T-cell (primary cell): ENCODE results near the gene PLCG1. TPM values are rescaled to one million over a fixed set of nuclear protein-coding genes. Genes with fewer than 3 reads are reported as not detected.
A peak's percentile ranks its signal among the peaks of the same experiment; 100 is the strongest.

Source experiments
- ATAC-seq, 4 experiments: fragments of 200-7000 bp in 3 of 4; fragments of 150-1000 bp in 1 of 4; cut with Tn5 transposase; replicated peaks in 1 of 4; 1 replicate in 3 of 4; 2 replicates in 1 of 4; pipeline ENCODE4 v1.10.0; 2021; ENCODE audit warnings: moderate library complexity in 3 of 4, mild to moderate bottlenecking in 2 of 4, moderate number of reproducible peaks in 1 of 4
- CTCF ChIA-PET, 2 donors: fragments of 300-600 bp; sonication (Branson Sonifier 250); formaldehyde crosslinking; loops; one replicate each; lab custom pipeline; 2022; ENCODE audit warnings: antibody characterized with exemption in 2 of 2; lab: Charles Lee
- POLR2A ChIA-PET, 2 donors: fragments of 300-600 bp; sonication (Branson Sonifier 250); formaldehyde crosslinking; loops; one replicate each; lab custom pipeline; 2022; ENCODE audit warnings: antibody characterized with exemption in 2 of 2; lab: Charles Lee
- DNase-seq, 35 experiments: peaks; one replicate each; pipeline versions ENCODE4 v3.0.0 to v3.0.0-alpha.2; 2013 to 2023
- H3K27ac ChIP-seq: one replicate; pipeline ENCODE4 v1.5.1; 2013; ENCODE audit warnings: low read length
- H3K27me3 ChIP-seq, 2 experiments: replicated peaks in 1 of 2; 1 replicate in 1 of 2; 2 replicates in 1 of 2; pipeline versions ENCODE4 v1.6.1 to v1.7.0; 2013; ENCODE audit warnings: low read length in 1 of 2, mixed read lengths in 1 of 2; ENCODE audit not compliant: control insufficient read depth in 2 of 2, insufficient read depth in 2 of 2; ENCODE audit errors: extremely low read depth in 1 of 2
- H3K36me3 ChIP-seq, 2 donors: 1 replicate in 1 of 2; 2 replicates in 1 of 2; pipeline versions ENCODE4 v1.6.1 to v1.7.0; 2013; ENCODE audit warnings: low read length in 1 of 2; ENCODE audit not compliant: control insufficient read depth in 2 of 2, insufficient read depth in 1 of 2; ENCODE audit errors: extremely low read depth in 1 of 2
- H3K4me1 ChIP-seq, 2 experiments: 1 replicate in 1 of 2; 2 replicates in 1 of 2; pipeline versions ENCODE4 v1.6.1 to v1.7.0; 2013; ENCODE audit warnings: low read length in 2 of 2, mixed read lengths in 1 of 2; ENCODE audit not compliant: insufficient read depth in 2 of 2, control insufficient read depth in 1 of 2; ENCODE audit errors: extremely low read depth in 1 of 2
- H3K4me3 ChIP-seq, 2 donors: 1 replicate in 1 of 2; 2 replicates in 1 of 2; pipeline versions ENCODE4 v1.5.1 to v1.7.0; 2013; ENCODE audit warnings: mild to moderate bottlenecking in 2 of 2, low read length in 1 of 2, moderate library complexity in 1 of 2; ENCODE audit not compliant: control insufficient read depth in 1 of 2; ENCODE audit errors: extremely low read depth in 1 of 2
- H3K9me3 ChIP-seq: 2 replicates; pipeline ENCODE4 v1.7.0; 2013
- H3K27ac Mint-ChIP-seq, 2 donors: one replicate each; pipeline ENCODE4 v1.8.0; 2020 to 2021; ENCODE audit warnings: mild to moderate bottlenecking in 2 of 2, mixed read lengths in 2 of 2
- H3K27me3 Mint-ChIP-seq, 2 donors: one replicate each; pipeline ENCODE4 v1.8.0; 2021 to 2022; ENCODE audit warnings: mixed read lengths in 2 of 2
- H3K36me3 Mint-ChIP-seq: one replicate; pipeline ENCODE4 v1.8.0; 2021; ENCODE audit warnings: mixed read lengths
- H3K4me1 Mint-ChIP-seq, 3 donors: one replicate each; pipeline ENCODE4 v1.8.0; 2020 to 2022; ENCODE audit warnings: mixed read lengths in 3 of 3, mild to moderate bottlenecking in 1 of 3
- H3K4me3 Mint-ChIP-seq, 3 donors: one replicate each; pipeline ENCODE4 v1.8.0; 2020 to 2022; ENCODE audit warnings: mild to moderate bottlenecking in 3 of 3, mixed read lengths in 3 of 3, moderate library complexity in 3 of 3
- H3K9me3 Mint-ChIP-seq, 3 donors: one replicate each; pipeline ENCODE4 v1.8.0; 2020 to 2022; ENCODE audit warnings: mixed read lengths in 3 of 3
- WGBS: methylation state at CpG from one replicate; pipeline ENCODE4 v1.1.5; 2013; ENCODE audit warnings: missing lambda C conversion rate; ENCODE audit not compliant: insufficient coverage; 5-methylcytosine and 5-hydroxymethylcytosine counted together
- total RNA-seq, 35 experiments: library from RNA in 6 of 35; stranded (reverse) in 6 of 35; fragments of 120-200 nt in 1 of 35; gene quantifications; one replicate each; pipeline versions ENCODE4 v1.2.1 to v1.2.4 and lab custom pipeline; 2013 to 2026

PLCG1 gene
- total RNA-seq, 5 donors from 2014 or later (not counting 1 experiment from before 2014, with no cell fraction given) = 390 to 589 (median 444) TPM

DNA sequence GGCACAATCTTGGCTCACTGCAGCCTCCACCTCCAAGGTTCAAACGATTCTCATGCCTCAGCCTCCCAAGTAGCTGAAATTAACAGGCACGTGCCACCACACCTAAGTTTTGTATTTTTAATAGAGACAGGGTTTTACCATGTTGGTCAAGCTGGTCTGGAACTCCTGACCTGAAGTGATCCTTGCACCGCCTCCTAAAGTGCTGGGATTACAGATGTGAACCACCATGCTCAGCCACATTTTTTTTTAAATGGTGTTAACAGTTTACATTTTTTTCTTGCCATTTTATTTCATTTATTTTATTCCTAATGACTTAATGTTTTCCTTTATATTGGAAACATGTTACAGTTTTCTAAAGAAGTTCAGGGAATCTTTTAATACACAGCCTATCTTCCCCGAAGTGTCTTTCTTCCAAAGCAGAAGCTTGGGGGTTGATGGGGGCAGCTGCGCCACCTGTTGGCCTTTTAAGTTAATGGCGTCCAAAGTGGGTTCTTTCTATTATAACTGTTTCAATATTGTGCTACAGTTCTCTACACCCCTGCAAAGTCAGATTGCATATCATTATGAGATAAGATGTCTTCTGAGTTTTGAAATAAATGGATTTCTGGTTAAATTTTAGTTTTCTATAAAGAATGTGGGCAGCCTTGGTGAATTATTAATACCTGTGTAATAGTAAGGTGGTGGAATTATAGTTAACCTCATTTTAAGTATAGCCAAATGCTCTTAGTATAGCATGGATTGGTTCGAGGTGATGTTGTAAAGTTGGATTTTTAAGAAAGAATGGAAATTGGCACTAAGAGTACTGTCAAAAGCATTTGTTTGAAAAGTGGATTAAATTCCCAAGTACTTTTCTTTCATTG lies 42.0 kb upstream of the PLCG1 start:
- Mint-ChIP-seq H3K27ac (peak overlapping the region in 1 of 2 donors; percentile 55), H3K9me3 (no peaks in the 10 kb centered on the region), H3K36me3 (peaks cover 54% of the 10 kb centered on the region)

DNA sequence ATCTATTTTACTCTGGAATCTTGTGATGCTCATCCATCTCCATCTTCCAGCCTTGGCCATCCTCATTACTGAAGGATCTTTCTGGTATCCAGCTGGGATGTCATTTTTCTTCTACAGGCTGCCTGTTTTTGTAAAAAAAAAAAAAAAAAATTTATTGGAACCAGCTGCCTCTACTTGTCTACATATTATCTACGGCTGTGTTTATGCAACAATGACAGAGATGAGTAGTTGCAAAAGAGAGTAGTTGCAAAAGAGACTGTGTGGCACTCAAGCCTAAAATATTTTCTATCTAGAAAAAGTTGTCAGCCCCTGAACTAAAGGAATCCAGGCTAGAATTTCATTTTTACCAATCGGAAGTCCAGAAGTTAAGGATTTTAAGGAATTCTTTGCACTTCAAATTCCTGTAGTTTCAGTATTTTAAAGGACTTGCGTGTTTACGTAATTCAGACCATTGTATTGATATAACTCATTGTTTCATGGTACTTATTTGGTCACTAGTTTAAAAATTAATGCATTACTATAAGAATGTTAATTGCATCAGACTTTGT lies 38.6 kb upstream of the PLCG1 start:
- Histone ChIP-seq H3K27me3 (no peaks in the 10 kb centered on the region), H3K4me3 (no peak overlapping the region), H3K9me3 (no peaks in the 10 kb centered on the region), H3K36me3 (peaks cover 7 to 85% of the 10 kb centered on the region in 2 donors), H3K4me1 (no peaks in the 10 kb centered on the region), H3K27ac (no peak overlapping the region)
- no CpG with 5 or more reads among the region's 4 CpGs for WGBS
- H3K27me3 Mint-ChIP-seq = no peaks in the 10 kb centered on the region
- H3K27ac Mint-ChIP-seq = no peak overlapping the region
- DNase-seq = no peak
- POLR2A ChIA-PET = interaction anchor here in 1 of 2 donors (0.6 kb wide), 1 partner anchor 24 kb away, joined by 3 read pairs; no protein-coding TSS in a partner anchor
- H3K9me3 Mint-ChIP-seq = no peaks in the 10 kb centered on the region
- H3K36me3 Mint-ChIP-seq = peaks cover 63% of the 10 kb centered on the region
- CTCF ChIA-PET = interaction anchor here (0.6 to 1.0 kb wide), 3 partner anchors 108 to 136 kb away, joined by 3 read pairs; no protein-coding TSS in a partner anchor
- H3K4me1 Mint-ChIP-seq = peaks cover 0 to 5% (median 0%) of the 10 kb centered on the region in 3 donors
- no peak for ATAC-seq
- H3K4me3 Mint-ChIP-seq = no peak overlapping the region

More for the DNA sequence above, 42.0 kb upstream of the PLCG1 start:
- H3K4me1 ChIP-seq = no peaks in the 10 kb centered on the region
- H3K27ac ChIP-seq = no peak overlapping the region
- peaks cover 11 to 75% of the 10 kb centered on the region in 2 donors for H3K36me3 ChIP-seq
- H3K27me3 ChIP-seq = no peaks in the 10 kb centered on the region
- ChIA-PET POLR2A (interaction anchor here in 1 of 2 donors (1.1 to 1.3 kb wide), 2 partner anchors 62 to 104 kb away, joined by 3 read pairs; no protein-coding TSS in a partner anchor), CTCF (interaction anchor here (0.6 to 5.8 kb wide), 19 partner anchors 9 to 132 kb away, joined by 3 to 89 read pairs (median 4); no protein-coding TSS in a partner anchor)
- no peak overlapping the region for H3K4me3 ChIP-seq
- Mint-ChIP-seq H3K4me3 (no peak overlapping the region), H3K27me3 (no peaks in the 10 kb centered on the region), H3K4me1 (peaks cover 0 to 5% (median 0%) of the 10 kb centered on the region in 3 donors)
- no peaks in the 10 kb centered on the region for H3K9me3 ChIP-seq
- ATAC-seq (peak; percentile 60 to 70 (median 65)), DNase-seq (peak; percentile 8 to 81 (median 48))
- no CpG with 5 or more reads among the region's 7 CpGs for WGBS

GRCh38 chr20:41100001-41100480 lies 37.3 kb upstream of the PLCG1 start:
- Mint-ChIP-seq H3K27me3 (no peaks in the 10 kb centered on the region), H3K9me3 (no peaks in the 10 kb centered on the region), H3K4me1 (peaks cover 0 to 5% (median 2%) of the 10 kb centered on the region in 3 donors), H3K4me3 (no peak overlapping the region), H3K27ac (no peak overlapping the region), H3K36me3 (peaks cover 75% of the 10 kb centered on the region)
- DNase-seq (no peak), ATAC-seq (no peak)
- H3K27me3 ChIP-seq = no peaks in the 10 kb centered on the region
- no peak overlapping the region for H3K27ac ChIP-seq
- H3K9me3 ChIP-seq = no peaks in the 10 kb centered on the region
- peaks cover 7 to 82% of the 10 kb centered on the region in 2 donors for H3K36me3 ChIP-seq
- WGBS = 97% methylated on average over 5 of the region's 9 CpGs
- POLR2A ChIA-PET = no interaction called here
- CTCF ChIA-PET = interaction anchor here (0.5 to 1.0 kb wide), 4 partner anchors 15 to 124 kb away, joined by 3 to 5 read pairs (median 3); no protein-coding TSS in a partner anchor
- no peaks in the 10 kb centered on the region for H3K4me1 ChIP-seq
- no peak overlapping the region for H3K4me3 ChIP-seq

- Mint-ChIP-seq H3K9me3 (no peaks in the 10 kb centered on the region), H3K4me1 (peaks cover 0 to 2% (median 1%) of the 10 kb centered on the region in 3 donors), H3K36me3 (peaks cover 72% of the 10 kb centered on the region), H3K27ac (no peak overlapping the region), H3K27me3 (no peaks in the 10 kb centered on the region), H3K4me3 (no peak overlapping the region)
- H3K36me3 ChIP-seq = peaks cover 7 to 76% of the 10 kb centered on the region in 2 donors
- ChIA-PET CTCF (interaction anchor here in 1 of 2 donors (0.7 kb wide), 1 partner anchor 121 kb away, joined by 3 read pairs; no protein-coding TSS in a partner anchor), POLR2A (no interaction called here)
- H3K27me3 ChIP-seq = no peaks in the 10 kb centered on the region
- H3K27ac ChIP-seq = no peak overlapping the region
- no peaks in the 10 kb centered on the region for H3K4me1 ChIP-seq
- ATAC-seq (no peak), DNase-seq (no peak)
- H3K9me3 ChIP-seq = no peaks in the 10 kb centered on the region
- H3K4me3 ChIP-seq = no peak overlapping the region
- WGBS = no CpG with 5 or more reads among the region's 2 CpGs
These were observed 35.7 kb upstream of the PLCG1 start for GRCh38 chr20:41101660-41102059.

DNA sequence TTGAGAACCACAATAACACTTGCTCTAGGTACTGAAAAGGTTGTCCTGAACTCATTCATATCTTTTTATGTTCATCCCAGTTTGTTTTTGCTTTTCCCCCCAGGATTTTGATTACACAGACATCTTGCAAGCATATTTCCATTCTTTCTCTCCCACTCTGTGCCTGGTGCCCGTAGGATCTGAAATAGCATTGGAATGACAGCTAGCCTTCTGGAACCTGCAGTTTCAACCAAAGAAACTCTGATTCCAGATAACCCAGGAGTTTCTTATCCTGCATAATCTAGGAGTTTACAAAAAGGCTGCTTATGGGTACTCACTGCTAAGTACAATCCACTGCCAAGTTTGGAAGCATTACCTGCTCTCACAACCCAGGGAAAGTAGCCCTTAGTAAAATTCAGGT lies 28.8 kb upstream of the PLCG1 start:
- H3K27ac Mint-ChIP-seq = peak overlapping the region; percentile 24 to 27
- H3K27ac ChIP-seq = no peak overlapping the region
- H3K4me1 Mint-ChIP-seq = peaks cover 0 to 2% (median 2%) of the 10 kb centered on the region in 3 donors
- no peak overlapping the region for H3K4me3 ChIP-seq
- 86% methylated on average over 1 of the region's 1 CpG for WGBS
- no peak overlapping the region for H3K4me3 Mint-ChIP-seq
- DNase-seq = no peak
- ChIA-PET POLR2A (no interaction called here), CTCF (no interaction called here)
- no peaks in the 10 kb centered on the region for H3K27me3 ChIP-seq
- H3K36me3 Mint-ChIP-seq = peaks cover 55% of the 10 kb centered on the region
- no peaks in the 10 kb centered on the region for H3K4me1 ChIP-seq
- no peaks in the 10 kb centered on the region for H3K9me3 ChIP-seq
- H3K9me3 Mint-ChIP-seq = no peaks in the 10 kb centered on the region
- peaks cover 4 to 48% of the 10 kb centered on the region in 2 donors for H3K36me3 ChIP-seq
- H3K27me3 Mint-ChIP-seq = no peaks in the 10 kb centered on the region
- no peak for ATAC-seq

DNA sequence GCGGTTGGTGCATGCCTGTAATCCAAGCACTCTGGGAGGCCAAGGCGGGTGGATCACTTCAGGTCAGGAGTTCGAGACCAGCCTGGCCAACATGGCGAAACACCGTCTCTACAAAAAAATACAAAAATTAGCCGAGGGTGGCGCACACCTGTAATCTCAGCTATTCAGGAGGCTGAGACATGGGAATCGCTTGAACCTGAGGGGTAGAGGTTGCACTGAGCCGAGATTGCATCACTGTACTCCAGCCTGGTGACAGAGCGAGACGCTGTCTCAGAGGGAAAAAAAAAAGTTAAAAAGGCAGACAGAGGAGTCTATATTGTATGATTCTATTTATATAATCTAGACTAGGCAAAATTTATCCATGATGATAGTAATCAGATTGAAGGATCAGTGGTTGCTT lies 27.3 kb upstream of the PLCG1 start:
- Mint-ChIP-seq H3K36me3 (peaks cover 51% of the 10 kb centered on the region), H3K27me3 (no peaks in the 10 kb centered on the region), H3K4me1 (peaks cover 0 to 2% (median 0%) of the 10 kb centered on the region in 3 donors), H3K27ac (no peak overlapping the region), H3K4me3 (no peak overlapping the region), H3K9me3 (no peaks in the 10 kb centered on the region)
- Histone ChIP-seq H3K27me3 (no peaks in the 10 kb centered on the region), H3K27ac (no peak overlapping the region), H3K4me1 (no peaks in the 10 kb centered on the region), H3K4me3 (no peak overlapping the region), H3K9me3 (no peaks in the 10 kb centered on the region), H3K36me3 (peaks cover 0 to 49% of the 10 kb centered on the region in 2 donors)
- no peak for DNase-seq
- no peak for ATAC-seq
- CTCF ChIA-PET = no interaction called here
- WGBS = 99% methylated on average over 9 of the region's 11 CpGs
- POLR2A ChIA-PET = no interaction called here
